Neural crest cell (in vitro differentiated cells): ENCODE results near the gene PRKG1. TPM values are rescaled to one million over a fixed set of nuclear protein-coding genes. Genes with fewer than 3 reads are reported as not detected.

Experiments used
- DNase-seq: peaks from one replicate; pipeline ENCODE4 v3.0.0; 2021; ENCODE audit warnings: low read depth, mixed read lengths, low spot score
- H3K27ac Mint-ChIP-seq: one replicate; pipeline ENCODE4 v1.8.0; 2021; ENCODE audit warnings: mild to moderate bottlenecking, mixed read lengths; ENCODE audit not compliant: unreplicated experiment
- H3K27me3 Mint-ChIP-seq: 2 replicates; pipeline ENCODE4 v1.8.0; 2021; ENCODE audit warnings: low read depth, mild to moderate bottlenecking, mixed read lengths
- H3K36me3 Mint-ChIP-seq: 2 replicates; pipeline ENCODE4 v1.8.0; 2021; ENCODE audit warnings: low read depth, mild to moderate bottlenecking, mixed read lengths
- H3K4me1 Mint-ChIP-seq: 2 replicates; pipeline ENCODE4 v1.8.0; 2021; ENCODE audit warnings: mixed read lengths
- H3K4me3 Mint-ChIP-seq: one replicate; pipeline ENCODE4 v1.8.0; 2021; ENCODE audit warnings: mild to moderate bottlenecking, mixed read lengths
- H3K9me3 Mint-ChIP-seq: 2 replicates; pipeline ENCODE4 v1.8.0; 2021; ENCODE audit warnings: mixed read lengths
- total RNA-seq: library from RNA; stranded (reverse); gene quantifications from 2 replicates; pipeline ENCODE4 v1.2.1, GENCODE V29; 2021
- TF ChIP-seq, protein P1 (sequence below): fragments of 200-600 bp; sonication (generic); conservative IDR thresholded peaks from 2 replicates; pipeline ENCODE4 v1.5.0; 2021; ENCODE audit warnings: antibody characterized with exemption, mild to moderate bottlenecking

The PRKG1 gene
- total RNA-seq, 1 donor from 2014 or later = 4.4 TPM

DNA sequence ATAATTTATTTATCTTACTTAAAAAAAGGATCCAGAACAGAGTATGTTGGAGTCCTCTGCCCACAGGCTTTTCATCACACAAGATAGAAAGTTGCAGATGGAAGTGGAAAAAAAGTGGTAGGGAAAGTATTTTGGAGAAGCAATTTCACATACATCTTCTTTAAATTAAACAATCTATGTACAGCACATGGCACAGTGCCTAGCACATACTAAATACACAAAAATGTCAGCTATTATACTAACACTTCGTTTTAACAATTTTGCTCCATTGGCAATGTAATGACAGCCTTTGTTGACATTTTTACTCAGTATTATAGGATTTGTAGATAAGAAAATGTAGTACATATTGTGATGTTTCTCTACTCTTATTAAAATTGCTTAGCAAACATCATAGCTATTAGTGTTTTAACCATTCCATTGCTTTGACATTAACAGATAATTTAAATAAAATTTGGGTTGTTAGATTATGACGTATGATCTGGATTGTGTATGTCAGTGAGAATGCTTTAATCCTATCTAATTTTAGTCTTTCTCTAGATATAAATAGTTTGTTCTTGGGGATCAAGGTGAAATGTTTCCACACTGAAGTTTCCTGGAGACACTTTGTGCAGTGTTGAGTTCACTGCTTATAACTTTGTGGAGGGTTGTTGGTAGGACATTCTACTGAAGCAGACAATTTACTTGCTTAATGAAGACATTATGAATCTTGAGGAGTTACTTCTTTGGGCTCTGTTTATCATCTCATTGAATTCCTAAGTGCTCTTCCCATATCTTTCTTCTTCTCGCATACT, 1037.0 kb downstream of the PRKG1 start:
- no peaks in the 10 kb centered on the region for H3K27me3 Mint-ChIP-seq
- DNase-seq = no peak
- no peak overlapping the region for H3K27ac Mint-ChIP-seq
- peaks cover 5% of the 10 kb centered on the region for H3K4me1 Mint-ChIP-seq
- TF ChIP-seq, protein P1, sequence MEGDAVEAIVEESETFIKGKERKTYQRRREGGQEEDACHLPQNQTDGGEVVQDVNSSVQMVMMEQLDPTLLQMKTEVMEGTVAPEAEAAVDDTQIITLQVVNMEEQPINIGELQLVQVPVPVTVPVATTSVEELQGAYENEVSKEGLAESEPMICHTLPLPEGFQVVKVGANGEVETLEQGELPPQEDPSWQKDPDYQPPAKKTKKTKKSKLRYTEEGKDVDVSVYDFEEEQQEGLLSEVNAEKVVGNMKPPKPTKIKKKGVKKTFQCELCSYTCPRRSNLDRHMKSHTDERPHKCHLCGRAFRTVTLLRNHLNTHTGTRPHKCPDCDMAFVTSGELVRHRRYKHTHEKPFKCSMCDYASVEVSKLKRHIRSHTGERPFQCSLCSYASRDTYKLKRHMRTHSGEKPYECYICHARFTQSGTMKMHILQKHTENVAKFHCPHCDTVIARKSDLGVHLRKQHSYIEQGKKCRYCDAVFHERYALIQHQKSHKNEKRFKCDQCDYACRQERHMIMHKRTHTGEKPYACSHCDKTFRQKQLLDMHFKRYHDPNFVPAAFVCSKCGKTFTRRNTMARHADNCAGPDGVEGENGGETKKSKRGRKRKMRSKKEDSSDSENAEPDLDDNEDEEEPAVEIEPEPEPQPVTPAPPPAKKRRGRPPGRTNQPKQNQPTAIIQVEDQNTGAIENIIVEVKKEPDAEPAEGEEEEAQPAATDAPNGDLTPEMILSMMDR = no peak
- no peaks in the 10 kb centered on the region for H3K9me3 Mint-ChIP-seq
- no peaks in the 10 kb centered on the region for H3K36me3 Mint-ChIP-seq
- H3K4me3 Mint-ChIP-seq = no peak overlapping the region

DNA sequence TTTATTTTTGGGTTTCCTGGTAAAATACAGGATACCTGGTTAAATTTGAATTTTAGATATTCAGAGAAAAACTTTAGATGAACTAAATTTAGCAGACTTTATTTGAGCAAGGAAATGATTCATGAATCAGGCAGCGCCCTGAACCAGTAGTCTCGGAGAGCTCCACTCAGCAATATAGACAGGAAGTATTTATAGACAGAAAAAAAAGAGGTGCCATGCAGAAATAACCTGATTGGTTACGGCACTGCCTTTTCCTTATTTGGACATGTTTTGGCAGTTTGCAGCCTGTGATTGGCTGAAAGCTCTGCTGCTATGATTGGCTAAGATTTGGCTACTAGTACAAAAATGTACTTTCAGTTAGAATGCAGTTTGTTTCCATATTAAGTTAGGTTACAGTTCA, 1041.5 kb downstream of the PRKG1 start:
- Mint-ChIP-seq H3K9me3 (no peaks in the 10 kb centered on the region), H3K4me3 (no peak overlapping the region), H3K4me1 (no peaks in the 10 kb centered on the region), H3K27ac (no peak overlapping the region), H3K36me3 (no peaks in the 10 kb centered on the region), H3K27me3 (no peaks in the 10 kb centered on the region)
- no peak for DNase-seq
- TF ChIP-seq, protein P1 = no peak

DNA sequence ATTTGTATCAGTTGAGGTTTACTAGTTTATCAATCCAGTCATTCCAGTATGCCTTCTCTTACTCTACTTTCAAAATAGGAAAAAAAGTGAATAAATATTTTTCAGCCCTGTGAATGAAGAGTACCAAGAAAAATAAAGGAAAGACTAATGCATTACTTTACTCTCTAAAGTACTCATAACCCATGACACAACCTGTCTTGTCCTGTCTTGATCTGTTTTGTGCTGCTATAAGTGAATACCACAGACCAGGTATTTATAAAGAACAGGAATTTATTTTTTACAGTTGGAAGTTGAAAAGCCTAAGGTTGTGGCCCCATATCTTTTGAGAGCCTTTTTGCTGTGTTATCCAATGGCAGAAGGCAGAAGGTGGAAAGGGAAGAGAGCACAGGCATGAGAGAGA, 1045.2 kb downstream of the PRKG1 start:
- Mint-ChIP-seq H3K9me3 (no peaks in the 10 kb centered on the region), H3K4me3 (no peak overlapping the region), H3K27ac (no peak overlapping the region), H3K4me1 (no peaks in the 10 kb centered on the region), H3K27me3 (no peaks in the 10 kb centered on the region), H3K36me3 (no peaks in the 10 kb centered on the region)
- DNase-seq = no peak
- TF ChIP-seq, protein P1 = no peak

DNA sequence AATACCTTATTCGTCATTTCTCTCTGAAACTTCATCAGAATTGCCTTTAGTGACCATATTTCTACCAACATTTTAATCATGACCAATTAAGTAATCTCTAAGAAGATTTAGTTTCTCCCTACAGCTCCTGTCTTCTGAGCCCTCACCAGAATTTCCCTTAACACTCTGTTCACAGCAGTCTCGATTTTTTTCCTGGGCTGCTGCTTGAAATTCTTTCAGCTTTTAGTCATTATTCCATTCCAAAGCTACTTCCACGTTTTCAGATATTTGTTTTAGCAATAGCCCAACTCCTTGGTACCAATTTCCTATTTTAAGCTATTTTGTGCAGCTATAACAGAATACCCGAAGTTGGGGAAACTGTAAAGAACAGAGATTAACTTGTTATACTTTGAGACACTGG, 1047.4 kb downstream of the PRKG1 start:
- no peaks in the 10 kb centered on the region for H3K27me3 Mint-ChIP-seq
- no peaks in the 10 kb centered on the region for H3K36me3 Mint-ChIP-seq
- TF ChIP-seq, protein P1 = no peak
- no peak overlapping the region for H3K27ac Mint-ChIP-seq
- H3K9me3 Mint-ChIP-seq = no peaks in the 10 kb centered on the region
- H3K4me3 Mint-ChIP-seq = no peak overlapping the region
- no peaks in the 10 kb centered on the region for H3K4me1 Mint-ChIP-seq
- DNase-seq = no peak

DNA sequence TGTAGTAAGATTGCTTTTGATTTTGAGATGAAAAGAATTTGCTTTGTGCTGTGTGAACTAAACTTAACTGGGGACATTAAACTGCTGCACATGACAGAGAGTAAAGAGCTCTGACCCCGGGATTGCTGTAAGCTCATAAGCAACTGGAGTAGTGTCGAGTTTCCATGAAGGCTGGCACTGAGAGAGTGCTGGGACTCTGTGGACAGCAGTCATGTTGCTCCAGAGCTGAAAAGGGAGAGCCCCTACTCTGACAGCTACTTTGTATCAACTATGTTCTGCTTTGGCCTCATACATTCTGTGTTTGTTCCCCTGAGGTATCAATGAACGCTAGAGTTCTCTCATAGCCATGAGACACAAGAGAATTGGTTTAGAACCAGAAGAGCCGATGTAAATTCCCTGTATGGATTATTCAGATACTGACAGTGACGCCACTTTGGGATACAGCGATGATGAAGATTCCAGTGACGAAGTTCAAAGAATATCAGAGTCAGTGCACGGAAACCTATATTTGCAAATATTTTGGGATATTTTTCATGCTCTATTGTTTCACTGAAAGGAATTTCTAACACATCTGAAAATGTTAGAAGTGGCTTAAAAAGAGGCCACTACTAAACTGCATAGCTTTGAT, 1053.9 kb downstream of the PRKG1 start:
- H3K9me3 Mint-ChIP-seq = no peaks in the 10 kb centered on the region
- H3K36me3 Mint-ChIP-seq = no peaks in the 10 kb centered on the region
- H3K4me3 Mint-ChIP-seq = no peak overlapping the region
- no peak for DNase-seq
- no peaks in the 10 kb centered on the region for H3K27me3 Mint-ChIP-seq
- TF ChIP-seq, protein P1 = no peak
- H3K4me1 Mint-ChIP-seq = peaks cover 3% of the 10 kb centered on the region
- no peak overlapping the region for H3K27ac Mint-ChIP-seq
